Testis (tissue), 3 donors: ENCODE results near the gene RILP. TPM values are rescaled to one million over a fixed set of nuclear protein-coding genes. Genes with fewer than 3 reads are reported as not detected.

Experiments
- DNase-seq: peaks from one replicate; pipeline ENCODE4 v3.0.0-alpha.2; 2019
- H3K27ac ChIP-seq, 2 donors: fragments of 200-600 bp; sonication (generic); one replicate each; pipeline ENCODE4 v1.5.1; 2019
- H3K27me3 ChIP-seq: fragments of 200-600 bp; sonication (generic); one replicate; pipeline ENCODE4 v1.5.1; 2019
- H3K36me3 ChIP-seq: fragments of 200-600 bp; sonication (generic); one replicate; pipeline ENCODE4 v1.5.1; 2017; ENCODE audit warnings: low read depth; ENCODE audit errors: missing control alignments
- H3K4me1 ChIP-seq: fragments of 200-600 bp; sonication (generic); one replicate; pipeline ENCODE4 v1.5.1; 2019
- H3K4me3 ChIP-seq, 2 donors: fragments of 200-600 bp; sonication (generic); one replicate each; pipeline ENCODE4 v1.5.1; 2017 to 2019
- H3K9me3 ChIP-seq: fragments of 200-600 bp; sonication (generic); one replicate; pipeline ENCODE4 v1.5.1; 2017
- CTCF ChIP-seq, 3 experiments: fragments of 450-650 bp in 2 of 3; fragments of 200-600 bp in 1 of 3; sonication (generic) in 1 of 3; IDR thresholded peaks; one replicate each; pipeline ENCODE4 v1.5.1; 2016 to 2019; ENCODE audit warnings: antibody characterized with exemption in 3 of 3, mild to moderate bottlenecking in 2 of 3, moderate library complexity in 1 of 3
- POLR2A ChIP-seq: fragments of 450-650 bp; IDR thresholded peaks from one replicate; pipeline ENCODE4 v1.6.1; 2017; ENCODE audit warnings: antibody characterized with exemption, mild to moderate bottlenecking, moderate library complexity
- WGBS, 2 donors: methylation state at CpG; one replicate each; pipeline ENCODE4 v1.1.5; 2018; 5-methylcytosine and 5-hydroxymethylcytosine counted together
- intact Hi-C: fragments of 100-400 bp; cut with DNase I; formaldehyde crosslinking; loops from one replicate; pipeline ENCODE4 v1.15.1; 2023; ENCODE audit warnings: low total_unique reads
- polyA plus RNA-seq: library from polyadenylated mRNA; stranded (reverse); fragments of 350-450 nt; fragmentation: Illumina TruSeq; extraction: RNeasy Lipid Tissue Mini Kit (QIAGEN cat#74804); gene quantifications from one replicate; pipeline ENCODE4 v1.2.3, GENCODE V29; 2014; ENCODE audit warnings: low read depth, low replicate concordance; ENCODE audit not compliant: insufficient read depth
- total RNA-seq, 2 donors: library from RNA; depleted of rRNA; stranded (reverse); fragments of >200 nt; gene quantifications; one replicate each; pipeline ENCODE4 v1.2.3, GENCODE V29; 2016

Gene RILP
- total and polyA plus RNA-seq, 3 donors from 2014 or later, result 8.4 to 32.5 (median 30.6) TPM

GRCh38 chr17:1626333-1626732, 23.3 kb downstream of the RILP start:
- WGBS, 2 donors, result 45 to 47% methylated on average over 3 of the region's 3 CpGs
- H3K9me3 ChIP-seq, result no peaks in the 10 kb centered on the region
- peak overlapping the region; percentile 83 to 93 for H3K27ac ChIP-seq
- TF ChIP-seq POLR2A (no peak), CTCF (IDR thresholded peaks at IDR 0.05) (no peak)
- H3K4me3 ChIP-seq, result no peak overlapping the region
- DNase-seq, result no peak
- H3K36me3 ChIP-seq, result no peaks in the 10 kb centered on the region
- intact Hi-C loops, result loop anchor here (5.0 kb wide), 1 partner anchor 49 kb away; no protein-coding TSS in a partner anchor
- no peaks in the 10 kb centered on the region for H3K27me3 ChIP-seq
- H3K4me1 ChIP-seq, result peaks cover 28% of the 10 kb centered on the region

GRCh38 chr17:1625581-1625980, 24.1 kb downstream of the RILP start:
- no peaks in the 10 kb centered on the region for H3K36me3 ChIP-seq
- intact Hi-C loops, result loop anchor here (5.0 kb wide), 1 partner anchor 48 kb away; no protein-coding TSS in a partner anchor
- TF ChIP-seq CTCF (IDR thresholded peaks at IDR 0.05), result no peak
- WGBS, 2 donors, result 44 to 67% methylated on average over 6 of the region's 6 CpGs
- peaks cover 28% of the 10 kb centered on the region for H3K4me1 ChIP-seq
- H3K9me3 ChIP-seq, result no peaks in the 10 kb centered on the region
- DNase-seq, result no peak
- no peak overlapping the region for H3K4me3 ChIP-seq
- H3K27me3 ChIP-seq, result no peaks in the 10 kb centered on the region
- H3K27ac ChIP-seq, result peak overlapping the region; percentile 83 to 93

GRCh38 chr17:1625053-1625452, 24.6 kb downstream of the RILP start:
- intact Hi-C loops, result loop anchor here (5.0 kb wide), 1 partner anchor 48 kb away; no protein-coding TSS in a partner anchor
- Histone ChIP-seq H3K4me1 (peaks cover 28% of the 10 kb centered on the region), H3K27me3 (no peaks in the 10 kb centered on the region), H3K27ac (no peak overlapping the region), H3K9me3 (no peaks in the 10 kb centered on the region), H3K4me3 (no peak overlapping the region), H3K36me3 (no peaks in the 10 kb centered on the region)
- 87 to 97% methylated on average over 12 to 14 of the region's 14 CpGs for WGBS, 2 donors
- DNase-seq, result no peak
- TF ChIP-seq POLR2A (no peak), CTCF (IDR thresholded peaks at IDR 0.05) (no peak)

- no peak overlapping the region for H3K27ac ChIP-seq
- no peaks in the 10 kb centered on the region for H3K36me3 ChIP-seq
- peaks cover 26% of the 10 kb centered on the region for H3K4me1 ChIP-seq
- no peaks in the 10 kb centered on the region for H3K9me3 ChIP-seq
- intact Hi-C loops, result loop anchor here (5.0 kb wide), 1 partner anchor 47 kb away; no protein-coding TSS in a partner anchor
- whole genome bisulfite sequencing, 2 donors, result 84 to 87% methylated on average over 12 of the region's 12 CpGs
- TF ChIP-seq POLR2A, result no peak
- no peak overlapping the region for H3K4me3 ChIP-seq
- H3K27me3 ChIP-seq, result no peaks in the 10 kb centered on the region
- DNase-seq, result no peak
These were observed 25.0 kb downstream of the RILP start for GRCh38 chr17:1624650-1625049.

- Histone ChIP-seq H3K27ac (no peak overlapping the region), H3K4me3 (no peak overlapping the region), H3K36me3 (no peaks in the 10 kb centered on the region), H3K9me3 (no peaks in the 10 kb centered on the region), H3K27me3 (no peaks in the 10 kb centered on the region), H3K4me1 (peaks cover 21% of the 10 kb centered on the region)
- intact Hi-C loops, result no loop called here
- TF ChIP-seq CTCF (IDR thresholded peaks at IDR 0.05) (no peak), POLR2A (no peak)
- DNase-seq, result no peak
- WGBS, 2 donors, result 97 to 98% methylated on average over 13 to 14 of the region's 14 CpGs
These were observed 26.5 kb downstream of the RILP start for GRCh38 chr17:1623057-1623630.
